Measurements from ENCODE around the gene COL6A2.

GRCh38 chr21:46155514-46156377, 57.8 kb downstream of the COL6A2 start, which contains the start of gene FTCD:
- TF ChIP-seq CTCF (conservative IDR thresholded peaks at IDR 0.05) (no peak), EZH2 (IDR thresholded peaks at IDR 0.05; ENCODE audit: low read depth) (no peak)
